Measurements from ENCODE around the gene ACAP3.

GRCh38 chr1:1298861-1299685 is 8.7 kb downstream of the ACAP3 start:
- TF ChIP-seq CTCF (IDR thresholded peaks at IDR 0.05; ENCODE audit: low read length): no peak
- TF ChIP-seq EZH2phosphoT487 (IDR thresholded peaks at IDR 0.05; ENCODE audit: low read length): no peak
- TF ChIP-seq EZH2 (optimal IDR thresholded peaks at IDR 0.05; ENCODE audit: low read depth, low read length): no peak

Data from MM.1S (cell line).